AG10803 (cell line): Measurements from ENCODE around the gene SNX33.
A peak's percentile ranks its signal among the peaks of the same experiment; 100 is the strongest.

Experiments used
- DNase-seq: peaks from one replicate; pipeline ENCODE4 v3.0.0; 2010; ENCODE audit warnings: low read depth
- H3K4me3 ChIP-seq: 2 replicates; pipeline ENCODE4 v1.5.1; 2011; ENCODE audit warnings: mild to moderate bottlenecking, low read length, control low read depth
- CTCF ChIP-seq: conservative IDR thresholded peaks from 2 replicates; pipeline ENCODE4 v1.5.1; 2011; ENCODE audit warnings: mild to moderate bottlenecking, low read length, control low read depth, inconsistent platforms

SNX33 gene

GRCh38 chr15:75644376-75644775 is 3.3 kb upstream of the SNX33 start:
- DNase-seq, result no peak
- H3K4me3 ChIP-seq, result no peak overlapping the region
- no peak for TF ChIP-seq CTCF

GRCh38 chr15:75646112-75646943 is 1.4 kb upstream of the SNX33 start:
- peak overlapping the region; percentile 90 for H3K4me3 ChIP-seq
- DNase-seq, result no peak
- TF ChIP-seq CTCF, result no peak

- no peak for DNase-seq
- H3K4me3 ChIP-seq, result peak overlapping the region; percentile 90
- no peak for TF ChIP-seq CTCF
Measured at GRCh38 chr15:75646944-75647364, 758 bp upstream of the SNX33 start.

- peak; percentile 44 for DNase-seq
- peak overlapping the region; percentile 90 for H3K4me3 ChIP-seq
- TF ChIP-seq CTCF, result no peak
Measured at GRCh38 chr15:75648156-75649000, 666 bp downstream of the SNX33 start.

- H3K4me3 ChIP-seq, result peak overlapping the region; percentile 90
- no peak for DNase-seq
Measured at GRCh38 chr15:75649045-75649761, 1.5 kb downstream of the SNX33 start.

GRCh38 chr15:75649848-75650247 is 2.1 kb downstream of the SNX33 start:
- DNase-seq, result no peak
- no peak for TF ChIP-seq CTCF
- peak overlapping the region; percentile 90 for H3K4me3 ChIP-seq

More at GRCh38 chr15:75649045-75649761, 1.5 kb downstream of the SNX33 start:
- TF ChIP-seq CTCF, result no peak
